Adrenal gland (tissue), 5 donors: ENCODE data around the gene PRKG1.

Experiments used
- CTCF ChIP-seq, 6 experiments: fragments of 450-650 bp in 4 of 6; fragments of 200-600 bp in 2 of 6; sonication (generic) in 1 of 6; IDR thresholded peaks; 1 replicate in 5 of 6; 2 replicates in 1 of 6; pipeline versions ENCODE4 v1.5.1 to v1.8.0; 2016 to 2021; ENCODE audit warnings: antibody characterized with exemption in 6 of 6, mild to moderate bottlenecking in 2 of 6, moderate library complexity in 1 of 6
- POLR2A ChIP-seq, 2 donors: fragments of 450-650 bp; IDR thresholded peaks; one replicate each; pipeline ENCODE4 v1.6.1; 2017; ENCODE audit warnings: antibody characterized with exemption in 2 of 2, mild to moderate bottlenecking in 2 of 2, moderate library complexity in 1 of 2
- donor health status: DM: no; HTN: no; CAD: no.

GRCh38 chr10:51087114-51087513 is 12.8 kb downstream of the PRKG1 start:
- no peak for TF ChIP-seq CTCF (IDR thresholded peaks at IDR 0.05)
- TF ChIP-seq POLR2A (IDR thresholded peaks at IDR 0.05), result no peak
